IMR-90 (cell line): Measurements from ENCODE around the gene ANKDD1A. TPM values are rescaled to one million over a fixed set of nuclear protein-coding genes. Genes with fewer than 3 reads are reported as not detected.

Experiments
- ATAC-seq: fragments of 200-7000 bp; cut with Tn5 transposase; 2 replicates; pipeline ENCODE4 v1.9.1; 2020; ENCODE audit warnings: low read depth, mild to moderate bottlenecking, moderate library complexity
- BruUV-seq: library from RNA; stranded (reverse); fragments of 400-500 nt; replicated peaks from 2 replicates; lab custom pipeline; 2021; lab: Mats Ljungman, UMichigan
- CTCF ChIA-PET: fragments of 300-600 bp; formaldehyde crosslinking; extraction: SDS; loops from one replicate; lab custom pipeline; 2021; ENCODE audit warnings: antibody characterized with exemption; lab: Yijun Ruan, JAX
- POLR2A ChIA-PET: fragments of 300-600 bp; sonication (Branson Sonifier 250); formaldehyde crosslinking; loops from one replicate; lab custom pipeline; 2022; ENCODE audit warnings: antibody characterized with exemption; ENCODE audit not compliant: unreplicated experiment; lab: Charles Lee
- DNase-seq: peaks from one replicate; pipeline ENCODE4 v3.0.0; 2013
- H2AFZ ChIP-seq: replicated peaks from 2 replicates; pipeline ENCODE3; 2013; ENCODE audit warnings: low read length, mild to moderate bottlenecking; ENCODE audit not compliant: poor library complexity
- H2AK5ac ChIP-seq: 2 replicates; pipeline ENCODE4 v1.6.1; 2013; ENCODE audit warnings: low read depth, low read length, inconsistent platforms
- H2AK9ac ChIP-seq: replicated peaks from 2 replicates; pipeline ENCODE3; 2013; ENCODE audit warnings: mild to moderate bottlenecking, low read depth, low read length, moderate library complexity; ENCODE audit not compliant: poor library complexity
- H2BK120ac ChIP-seq: 2 replicates; pipeline ENCODE4 v1.6.1; 2013; ENCODE audit warnings: low read depth, low read length, inconsistent platforms
- H2BK15ac ChIP-seq: 3 replicates; pipeline ENCODE4 v1.6.1; 2013; ENCODE audit warnings: low read depth, low read length, inconsistent platforms
- H2BK20ac ChIP-seq: 2 replicates; pipeline ENCODE4 v1.6.1; 2013; ENCODE audit warnings: low read depth, mild to moderate bottlenecking, inconsistent platforms, low read length, moderate library complexity
- H2BK5ac ChIP-seq: 2 replicates; pipeline ENCODE4 v1.6.1; 2013; ENCODE audit warnings: mild to moderate bottlenecking, low read depth, low read length, inconsistent platforms; ENCODE audit not compliant: poor library complexity, severe bottlenecking
- H3K14ac ChIP-seq: replicated peaks from 2 replicates; pipeline ENCODE4 v1.6.1; 2013; ENCODE audit warnings: low read depth, low read length, inconsistent platforms
- H3K18ac ChIP-seq: 2 replicates; pipeline ENCODE4 v1.6.1; 2013; ENCODE audit warnings: low read depth, low read length, control low read depth
- H3K23ac ChIP-seq: 2 replicates; pipeline ENCODE4 v1.6.1; 2013; ENCODE audit warnings: low read depth, low read length, inconsistent platforms
- H3K27ac ChIP-seq: 2 replicates; pipeline ENCODE4 v1.5.1; 2013; ENCODE audit warnings: mild to moderate bottlenecking, control low read depth, low read length; ENCODE audit not compliant: insufficient read depth
- H3K27me3 ChIP-seq: 2 replicates; pipeline ENCODE4 v1.6.1; 2013; ENCODE audit warnings: low read length; ENCODE audit not compliant: control insufficient read depth, insufficient read depth
- H3K36me3 ChIP-seq: 2 replicates; pipeline ENCODE4 v1.6.1; 2013; ENCODE audit warnings: low read length, mixed read lengths; ENCODE audit not compliant: control insufficient read depth, insufficient read depth
- H3K4ac ChIP-seq: 2 replicates; pipeline ENCODE4 v1.6.1; 2013; ENCODE audit warnings: low read depth, low read length, inconsistent platforms
- H3K4me1 ChIP-seq: 2 replicates; pipeline ENCODE4 v1.6.1; 2013; ENCODE audit warnings: low read length, mixed read lengths; ENCODE audit not compliant: control insufficient read depth, insufficient read depth
- H3K4me2 ChIP-seq: 2 replicates; pipeline ENCODE4 v1.6.1; 2013; ENCODE audit warnings: low read depth, mild to moderate bottlenecking, control low read depth, low read length, moderate library complexity
- H3K4me3 ChIP-seq: 2 replicates; pipeline ENCODE4 v1.5.1; 2013; ENCODE audit warnings: low read depth, mild to moderate bottlenecking, control low read depth, low read length, moderate library complexity; ENCODE audit not compliant: insufficient read depth
- H3K56ac ChIP-seq: 2 replicates; pipeline ENCODE4 v1.6.1; 2013; ENCODE audit warnings: low read length, inconsistent platforms; ENCODE audit not compliant: insufficient read depth; ENCODE audit errors: extremely low read depth
- H3K79me1 ChIP-seq, 2 experiments: 2 replicates each; pipeline ENCODE4 v1.6.1; 2013; ENCODE audit warnings: low read length in 2 of 2, inconsistent platforms in 1 of 2, low read depth in 1 of 2
- H3K9ac ChIP-seq: 2 replicates; pipeline ENCODE4 v1.6.1; 2013; ENCODE audit warnings: low read depth, low read length, control low read depth
- H3K9me1 ChIP-seq: 2 replicates; pipeline ENCODE4 v1.6.1; 2013; ENCODE audit warnings: low read length, inconsistent platforms; ENCODE audit not compliant: insufficient read depth
- H3K9me3 ChIP-seq: 2 replicates; pipeline ENCODE4 v1.6.1; 2013; ENCODE audit warnings: low read length; ENCODE audit not compliant: control insufficient read depth, insufficient read depth
- H4K20me1 ChIP-seq: 2 replicates; pipeline ENCODE4 v1.6.1; 2013; ENCODE audit warnings: low read length, inconsistent platforms; ENCODE audit not compliant: insufficient read depth
- H4K5ac ChIP-seq: 2 replicates; pipeline ENCODE4 v1.6.1; 2013; ENCODE audit warnings: mild to moderate bottlenecking, low read depth, low read length, control low read depth
- H4K8ac ChIP-seq, 2 experiments: 2 replicates each; pipeline ENCODE4 v1.6.1; 2013; ENCODE audit warnings: low read depth in 2 of 2, low read length in 2 of 2, control low read depth in 1 of 2, inconsistent platforms in 1 of 2
- H4K91ac ChIP-seq: 2 replicates; pipeline ENCODE4 v1.6.1; 2013; ENCODE audit warnings: low read depth, low read length, inconsistent platforms; ENCODE audit not compliant: insufficient read depth
- CEBPB ChIP-seq: IDR thresholded peaks from 2 replicates; pipeline ENCODE4 v1.6.1; 2012; ENCODE audit warnings: low read depth, low read length, improper control_type of control experiment
- CTCF ChIP-seq: conservative IDR thresholded peaks from 2 replicates; pipeline ENCODE4 v1.5.1; 2012; ENCODE audit warnings: mild to moderate bottlenecking, low read depth, low read length, improper control_type of control experiment
- FOS ChIP-seq: fragments of 150-350 bp; IDR thresholded peaks from 2 replicates; pipeline ENCODE4 v1.6.1; 2016; ENCODE audit warnings: low read depth, low read length
- RCOR1 ChIP-seq: IDR thresholded peaks from 2 replicates; pipeline ENCODE4 v1.6.1; 2012; ENCODE audit warnings: mild to moderate bottlenecking, low read length, improper control_type of control experiment; ENCODE audit not compliant: insufficient replicate concordance
- WGBS, 2 experiments: methylation state at CpG; one replicate each; pipeline versions ENCODE4 v1.1.5 to v1.1.7; 2013; ENCODE audit warnings: missing lambda C conversion rate in 2 of 2; ENCODE audit not compliant: insufficient read length in 1 of 2; ENCODE audit errors: extremely low coverage in 2 of 2; 5-methylcytosine and 5-hydroxymethylcytosine counted together
- dilution Hi-C: fragments of 300-500 bp; cut with HindIII; formaldehyde crosslinking; loops from one replicate; pipeline ENCODE4 v1.14.3; 2018; ENCODE audit warnings: low sequenced_read_pairs; ENCODE audit not compliant: unreplicated experiment
- in situ Hi-C: fragments of 300-500 bp; cut with MboI; formaldehyde crosslinking; loops from 3 replicates; pipeline ENCODE4 v1.14.3; 2019; ENCODE audit warnings: low sequenced_read_pairs, inconsistent platforms, mixed read lengths
- intact Hi-C: fragments of 100-400 bp; cut with micrococcal nuclease; formaldehyde crosslinking; loops from 2 replicates; pipeline ENCODE4 v1.10.0; 2022
- polyA plus RNA-seq, 3 experiments: library from polyadenylated mRNA; depleted of rRNA; stranded (reverse); fragments of >200 nt; gene quantifications; 2 replicates each; pipeline ENCODE4 v1.2.3, GENCODE V29; 2012; ENCODE audit warnings: low replicate concordance in 1 of 3
- total RNA-seq: library from RNA; depleted of rRNA; stranded (reverse); fragments of >200 nt; gene quantifications from 2 replicates; pipeline ENCODE4 v1.2.3, GENCODE V29; 2012

ANKDD1A gene
- total and polyA plus RNA-seq, 2 of the 4 experiments (the other 2 are of a cell fraction): 3.6 to 4.9 TPM

DNA sequence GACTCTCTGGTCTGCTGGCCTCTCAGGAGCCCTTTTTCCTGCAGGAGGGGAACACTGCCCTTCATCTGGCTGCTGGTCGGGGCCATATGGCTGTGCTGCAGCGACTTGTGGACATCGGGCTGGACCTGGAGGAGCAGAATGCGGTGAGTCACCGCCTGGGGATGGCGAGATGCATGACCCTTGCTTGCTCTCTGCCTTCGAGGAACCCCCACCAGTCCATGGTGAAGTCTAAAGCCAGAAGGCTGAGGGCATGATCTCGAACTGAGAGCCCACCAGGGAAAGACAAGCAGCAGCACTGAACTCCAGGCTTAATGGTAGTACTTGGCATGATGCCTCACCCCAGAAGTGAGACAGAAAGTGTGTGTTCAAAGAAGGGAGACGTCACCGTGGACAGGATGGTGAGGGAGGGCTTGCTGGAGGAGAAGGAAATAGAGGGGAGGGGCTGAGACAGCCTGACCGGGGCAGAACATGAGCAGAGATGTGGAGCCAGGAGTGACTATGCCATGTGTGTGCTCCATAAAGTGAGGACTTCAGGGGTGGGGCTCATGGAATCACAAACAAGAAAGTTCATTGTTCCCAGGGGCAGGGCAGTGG lies 19.2 kb downstream of the ANKDD1A start:
- ChIA-PET CTCF (no interaction called here), POLR2A (no interaction called here)
- Histone ChIP-seq H4K91ac (0 out of 2 replicates have a peak overlapping the region, but pooled peaks have one; percentile 5), H2BK20ac (no peak overlapping the region), H3K23ac (no peak overlapping the region), H2BK120ac (peak overlapping the region; percentile 6; the same call in 1 of the 2 replicates), H3K56ac (no peak overlapping the region), H4K5ac (no peak overlapping the region), H2AFZ (peak overlapping the region; percentile 77), H3K27me3 (no peaks in the 10 kb centered on the region), H3K36me3 (peaks cover 2% of the 10 kb centered on the region; the same call in 1 of the 2 replicates), H3K9me1 (peaks cover 19% of the 10 kb centered on the region), H2AK5ac (no peak overlapping the region), H3K9me3 (no peaks in the 10 kb centered on the region), H2AK9ac (peak overlapping the region; percentile 3), H4K8ac (no peak overlapping the region), H3K14ac (peak overlapping the region; percentile 62; the same call in 1 of the 2 replicates), H3K18ac (no peak overlapping the region), H3K4me2 (no peak overlapping the region; the same call in 1 of the 2 replicates), H3K27ac (no peak overlapping the region), H3K4me1 (peaks cover 8% of the 10 kb centered on the region), H4K20me1 (no peaks in the 10 kb centered on the region), H2BK5ac (no peak overlapping the region), H3K4me3 (no peak overlapping the region), H3K79me1 (peaks cover 0 to 3% of the 10 kb centered on the region in 2 experiments; a peak in 1 of 4 replicates), H3K4ac (peak overlapping the region; percentile 45; the same call in 1 of the 2 replicates), H3K9ac (no peak overlapping the region), H2BK15ac (no peak overlapping the region)
- intact Hi-C loops: no loop called here
- DNase-seq (peak; percentile 65), ATAC-seq (peak; percentile 95)
- 68% methylated on average over 7 of the region's 11 CpGs; no CpG with 5 or more reads in 1 of the 2 experiments for WGBS, 2 experiments
- TF ChIP-seq FOS: peak; percentile 53; the same call in 1 of the 2 replicates
- no peak for TF ChIP-seq RCOR1
- no peak for TF ChIP-seq CEBPB
- TF ChIP-seq CTCF: no peak
- no TSS peak for BruUV-seq
- dilution Hi-C loops: no loop called here
- in situ Hi-C loops: no loop called here
